Astrocyte (in vitro differentiated cells and primary cell): ENCODE data around the gene DOCK2. TPM values are rescaled to one million over a fixed set of nuclear protein-coding genes. Genes with fewer than 3 reads are reported as not detected.

Experiments
- DNase-seq: peaks from one replicate; pipeline ENCODE4 v3.0.0-alpha.2; 2010; ENCODE audit warnings: low read depth
- FAIRE-seq: peaks from 2 replicates; lab custom pipeline; 2011; peaks lifted over from hg19 to GRCh38; lab: Jason Lieb, UNC
- H2AFZ ChIP-seq: 2 replicates; pipeline ENCODE4 v1.6.0; 2012; ENCODE audit warnings: low read depth, low read length, inconsistent platforms
- H3K27ac ChIP-seq: 2 replicates; pipeline ENCODE4 v1.5.1; 2011; ENCODE audit warnings: low read depth, low read length, inconsistent platforms
- H3K27me3 ChIP-seq: 2 replicates; pipeline ENCODE4 v1.6.0; 2011; ENCODE audit warnings: low read length, inconsistent platforms; ENCODE audit not compliant: insufficient read depth
- H3K36me3 ChIP-seq: 2 replicates; pipeline ENCODE4 v1.5.1; 2011; ENCODE audit warnings: low read length, inconsistent platforms; ENCODE audit not compliant: insufficient read depth
- H3K4me1 ChIP-seq: 2 replicates; pipeline ENCODE4 v1.5.1; 2011; ENCODE audit warnings: low read length, inconsistent platforms; ENCODE audit not compliant: insufficient read depth
- H3K4me2 ChIP-seq: 2 replicates; pipeline ENCODE4 v1.6.0; 2012; ENCODE audit warnings: low read length, inconsistent platforms
- H3K4me3 ChIP-seq: 2 replicates; pipeline ENCODE4 v1.5.1; 2011; ENCODE audit warnings: low read depth, mild to moderate bottlenecking, low read length, inconsistent platforms; ENCODE audit not compliant: insufficient read depth
- H3K79me2 ChIP-seq: 2 replicates; pipeline ENCODE4 v1.6.0; 2012; ENCODE audit warnings: mild to moderate bottlenecking, low read length, inconsistent platforms; ENCODE audit not compliant: insufficient read depth
- H3K9ac ChIP-seq: 2 replicates; pipeline ENCODE4 v1.6.0; 2012; ENCODE audit warnings: mild to moderate bottlenecking, low read length, inconsistent platforms
- H3K9me3 ChIP-seq: 2 replicates; pipeline ENCODE4 v1.5.1; 2012; ENCODE audit warnings: low read depth, mild to moderate bottlenecking, low read length, inconsistent platforms; ENCODE audit not compliant: insufficient read depth
- H4K20me1 ChIP-seq: 2 replicates; pipeline ENCODE4 v1.6.0; 2012; ENCODE audit warnings: low read length, inconsistent platforms; ENCODE audit not compliant: insufficient read depth
- H3K27ac Mint-ChIP-seq: one replicate; pipeline ENCODE4 v1.8.0; 2021; ENCODE audit warnings: mild to moderate bottlenecking, mixed read lengths; ENCODE audit not compliant: unreplicated experiment
- H3K27me3 Mint-ChIP-seq: one replicate; pipeline ENCODE4 v1.8.0; 2021; ENCODE audit warnings: low read depth, mixed read lengths; ENCODE audit not compliant: unreplicated experiment
- H3K36me3 Mint-ChIP-seq: one replicate; pipeline ENCODE4 v1.8.0; 2021; ENCODE audit warnings: low read depth, mixed read lengths; ENCODE audit not compliant: unreplicated experiment
- H3K4me1 Mint-ChIP-seq: one replicate; pipeline ENCODE4 v1.8.0; 2021; ENCODE audit warnings: low read depth, mixed read lengths; ENCODE audit not compliant: unreplicated experiment
- H3K4me3 Mint-ChIP-seq: one replicate; pipeline ENCODE4 v1.8.0; 2021; ENCODE audit warnings: mild to moderate bottlenecking, moderate library complexity, mixed read lengths; ENCODE audit not compliant: unreplicated experiment
- H3K9me3 Mint-ChIP-seq: one replicate; pipeline ENCODE4 v1.8.0; 2021; ENCODE audit warnings: mild to moderate bottlenecking, mixed read lengths; ENCODE audit not compliant: unreplicated experiment
- CTCF ChIP-seq: IDR thresholded peaks from 2 replicates; pipeline ENCODE4 v1.5.1; 2011; ENCODE audit warnings: low read depth, mild to moderate bottlenecking, inconsistent platforms, low read length, moderate library complexity; ENCODE audit not compliant: insufficient read depth
- EZH2 ChIP-seq: IDR thresholded peaks from 2 replicates; pipeline ENCODE4 v1.6.1; 2012; ENCODE audit warnings: mild to moderate bottlenecking, low read length, inconsistent platforms; ENCODE audit not compliant: insufficient read depth
- total RNA-seq: library from RNA; stranded (reverse); gene quantifications from 2 replicates; pipeline ENCODE4 v1.2.1, GENCODE V29; 2021

DOCK2 gene
- total RNA-seq, 1 donor from 2014 or later: 0.66 TPM

- no peak overlapping the region for H3K4me3 ChIP-seq
- no peak overlapping the region for H2AFZ ChIP-seq
- H3K4me3 Mint-ChIP-seq: no peak overlapping the region
- H4K20me1 ChIP-seq: no peaks in the 10 kb centered on the region
- no peaks in the 10 kb centered on the region for H3K9me3 ChIP-seq
- H3K4me1 ChIP-seq: no peaks in the 10 kb centered on the region
- H3K27me3 ChIP-seq: no peaks in the 10 kb centered on the region
- FAIRE-seq (no peak), DNase-seq (no peak)
- TF ChIP-seq EZH2: no peak
- no peak for TF ChIP-seq CTCF
- no peaks in the 10 kb centered on the region for H3K4me1 Mint-ChIP-seq
- H3K9me3 Mint-ChIP-seq: no peaks in the 10 kb centered on the region
- H3K36me3 ChIP-seq: no peaks in the 10 kb centered on the region
- H3K9ac ChIP-seq: no peak overlapping the region
- H3K79me2 ChIP-seq: no peaks in the 10 kb centered on the region
- H3K36me3 Mint-ChIP-seq: no peaks in the 10 kb centered on the region
- no peak overlapping the region for H3K4me2 ChIP-seq
- H3K27me3 Mint-ChIP-seq: peaks cover 55% of the 10 kb centered on the region
- H3K27ac ChIP-seq: no peak overlapping the region
- H3K27ac Mint-ChIP-seq: no peak overlapping the region
These were observed 439.7 kb downstream of the DOCK2 start for GRCh38 chr5:170076739-170077138.

DNA sequence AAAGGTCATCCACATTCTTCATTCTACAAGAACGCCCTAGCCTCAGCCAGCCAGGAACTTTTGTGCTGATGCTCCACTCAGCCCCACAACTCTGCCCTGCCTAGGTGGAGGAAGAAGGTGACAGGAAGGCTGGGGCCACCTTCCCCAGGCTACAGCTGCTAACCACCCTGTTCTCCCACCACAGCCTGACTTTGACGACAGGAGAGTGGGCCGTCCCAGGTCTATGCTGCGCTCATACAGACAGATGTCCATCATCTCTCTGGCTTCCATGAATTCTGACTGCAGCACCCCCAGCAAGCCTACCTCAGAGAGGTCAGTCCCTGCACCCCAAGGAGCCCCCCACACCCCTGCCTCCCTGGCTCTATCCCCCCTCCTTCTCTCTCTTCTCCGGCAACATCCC is 440.5 kb downstream of the DOCK2 start:
- no peak for TF ChIP-seq CTCF
- no peak for TF ChIP-seq EZH2
- no peaks in the 10 kb centered on the region for H3K9me3 Mint-ChIP-seq

DNA sequence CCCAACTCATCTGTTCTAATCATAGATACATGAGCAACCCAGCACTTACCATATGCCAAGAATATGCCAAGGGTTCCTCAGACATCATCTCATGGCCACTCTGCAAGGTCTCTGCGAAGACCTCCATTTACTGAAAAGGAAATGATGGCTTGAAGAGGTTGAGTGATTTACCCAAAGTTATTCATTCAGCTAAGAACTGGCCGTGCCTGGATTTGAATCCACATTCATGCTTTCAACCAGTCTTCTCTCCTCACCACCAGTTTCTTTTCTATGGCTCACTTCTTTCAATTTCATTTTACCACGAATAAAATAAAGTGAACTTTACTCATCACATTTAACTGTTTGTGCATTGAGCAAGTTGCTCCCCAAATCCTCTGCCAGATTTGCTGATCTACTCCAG is 441.4 kb downstream of the DOCK2 start:
- TF ChIP-seq CTCF: no peak
- no peak for TF ChIP-seq EZH2
- Histone ChIP-seq H3K27ac (no peak overlapping the region), H4K20me1 (no peaks in the 10 kb centered on the region), H3K27me3 (peaks cover 2% of the 10 kb centered on the region), H2AFZ (no peak overlapping the region), H3K9me3 (no peaks in the 10 kb centered on the region), H3K36me3 (no peaks in the 10 kb centered on the region), H3K4me1 (no peaks in the 10 kb centered on the region), H3K9ac (no peak overlapping the region), H3K4me3 (no peak overlapping the region), H3K4me2 (no peak overlapping the region), H3K79me2 (no peaks in the 10 kb centered on the region)
- Mint-ChIP-seq H3K36me3 (no peaks in the 10 kb centered on the region), H3K27ac (no peak overlapping the region), H3K9me3 (no peaks in the 10 kb centered on the region), H3K27me3 (peaks cover 60% of the 10 kb centered on the region), H3K4me3 (no peak overlapping the region), H3K4me1 (no peaks in the 10 kb centered on the region)
- FAIRE-seq (no peak), DNase-seq (no peak)

More for the DNA sequence above, 440.5 kb downstream of the DOCK2 start:
- no peak overlapping the region for H3K4me3 Mint-ChIP-seq
- H3K4me1 ChIP-seq: no peaks in the 10 kb centered on the region
- no peaks in the 10 kb centered on the region for H4K20me1 ChIP-seq
- no peak overlapping the region for H3K27ac Mint-ChIP-seq
- no peak for DNase-seq
- H3K27me3 Mint-ChIP-seq: peaks cover 55% of the 10 kb centered on the region
- no peak overlapping the region for H3K27ac ChIP-seq
- no peaks in the 10 kb centered on the region for H3K36me3 Mint-ChIP-seq
- FAIRE-seq: no peak
- no peaks in the 10 kb centered on the region for H3K4me1 Mint-ChIP-seq
- H3K4me2 ChIP-seq: no peak overlapping the region
- H3K9ac ChIP-seq: no peak overlapping the region
- no peaks in the 10 kb centered on the region for H3K27me3 ChIP-seq
- H2AFZ ChIP-seq: no peak overlapping the region
- no peaks in the 10 kb centered on the region for H3K9me3 ChIP-seq
- H3K4me3 ChIP-seq: no peak overlapping the region
- no peaks in the 10 kb centered on the region for H3K79me2 ChIP-seq
- H3K36me3 ChIP-seq: no peaks in the 10 kb centered on the region
